Neutrophil (primary cell): ENCODE data around the gene POLR2A.

Experiments used
- H3K27ac ChIP-seq: fragments of 200-600 bp; sonication (generic); 2 replicates; pipeline ENCODE4 v1.5.1; 2016; ENCODE audit warnings: mild to moderate bottlenecking, moderate library complexity
- H3K27me3 ChIP-seq: fragments of 200-600 bp; sonication (generic); 2 replicates; pipeline ENCODE4 v1.6.0; 2016; ENCODE audit warnings: mild to moderate bottlenecking
- H3K36me3 ChIP-seq: fragments of 200-600 bp; sonication (generic); 2 replicates; pipeline ENCODE4 v1.5.1; 2017
- H3K4me1 ChIP-seq, 2 experiments: fragments of 200-600 bp in 1 of 2; sonication (generic) in 1 of 2; 1 replicate in 1 of 2; 2 replicates in 1 of 2; pipeline versions ENCODE4 v1.5.1 to v1.6.1; 2013 to 2016; ENCODE audit warnings: low read depth in 1 of 2, low read length in 1 of 2, mild to moderate bottlenecking in 1 of 2, moderate library complexity in 1 of 2; ENCODE audit not compliant: control insufficient read depth in 1 of 2, insufficient read depth in 1 of 2
- H3K4me3 ChIP-seq, 2 experiments: fragments of 200-600 bp in 1 of 2; sonication (generic) in 1 of 2; 1 replicate in 1 of 2; 2 replicates in 1 of 2; pipeline ENCODE4 v1.5.1; 2013 to 2016; ENCODE audit warnings: low read depth in 1 of 2, low read length in 1 of 2, mild to moderate bottlenecking in 1 of 2, moderate library complexity in 1 of 2
- H3K9me3 ChIP-seq: fragments of 200-600 bp; sonication (generic); 2 replicates; pipeline ENCODE4 v1.5.1; 2016
- TF ChIP-seq, protein P1 (sequence below): fragments of 200-600 bp; sonication (generic); IDR thresholded peaks from 2 replicates; pipeline ENCODE4 v1.5.1; 2016; ENCODE audit warnings: antibody characterized with exemption

The POLR2A gene

DNA sequence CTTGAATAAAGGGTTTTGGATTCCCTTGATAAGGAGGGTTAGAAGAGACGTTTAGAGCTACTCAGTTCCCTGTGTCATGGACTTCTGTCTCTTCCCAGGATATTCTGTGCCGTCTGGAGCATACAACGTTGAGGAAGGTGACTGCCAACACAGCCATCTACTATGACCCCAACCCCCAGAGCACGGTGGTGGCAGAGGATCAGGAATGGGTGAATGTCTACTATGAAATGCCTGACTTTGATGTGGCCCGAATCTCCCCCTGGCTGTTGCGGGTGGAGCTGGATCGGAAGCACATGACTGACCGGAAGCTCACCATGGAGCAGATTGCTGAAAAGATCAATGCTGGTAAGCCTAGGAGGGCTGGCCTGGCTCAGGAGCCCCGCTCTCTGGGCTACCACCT is 24.7 kb downstream of the POLR2A start:
- Histone ChIP-seq H3K4me3 (no peak overlapping the region), H3K27me3 (no peaks in the 10 kb centered on the region), H3K36me3 (peaks cover 100% of the 10 kb centered on the region), H3K9me3 (no peaks in the 10 kb centered on the region), H3K27ac (no peak overlapping the region), H3K4me1 (no peaks in the 10 kb centered on the region)
- TF ChIP-seq, protein P1, sequence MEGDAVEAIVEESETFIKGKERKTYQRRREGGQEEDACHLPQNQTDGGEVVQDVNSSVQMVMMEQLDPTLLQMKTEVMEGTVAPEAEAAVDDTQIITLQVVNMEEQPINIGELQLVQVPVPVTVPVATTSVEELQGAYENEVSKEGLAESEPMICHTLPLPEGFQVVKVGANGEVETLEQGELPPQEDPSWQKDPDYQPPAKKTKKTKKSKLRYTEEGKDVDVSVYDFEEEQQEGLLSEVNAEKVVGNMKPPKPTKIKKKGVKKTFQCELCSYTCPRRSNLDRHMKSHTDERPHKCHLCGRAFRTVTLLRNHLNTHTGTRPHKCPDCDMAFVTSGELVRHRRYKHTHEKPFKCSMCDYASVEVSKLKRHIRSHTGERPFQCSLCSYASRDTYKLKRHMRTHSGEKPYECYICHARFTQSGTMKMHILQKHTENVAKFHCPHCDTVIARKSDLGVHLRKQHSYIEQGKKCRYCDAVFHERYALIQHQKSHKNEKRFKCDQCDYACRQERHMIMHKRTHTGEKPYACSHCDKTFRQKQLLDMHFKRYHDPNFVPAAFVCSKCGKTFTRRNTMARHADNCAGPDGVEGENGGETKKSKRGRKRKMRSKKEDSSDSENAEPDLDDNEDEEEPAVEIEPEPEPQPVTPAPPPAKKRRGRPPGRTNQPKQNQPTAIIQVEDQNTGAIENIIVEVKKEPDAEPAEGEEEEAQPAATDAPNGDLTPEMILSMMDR = no peak

DNA sequence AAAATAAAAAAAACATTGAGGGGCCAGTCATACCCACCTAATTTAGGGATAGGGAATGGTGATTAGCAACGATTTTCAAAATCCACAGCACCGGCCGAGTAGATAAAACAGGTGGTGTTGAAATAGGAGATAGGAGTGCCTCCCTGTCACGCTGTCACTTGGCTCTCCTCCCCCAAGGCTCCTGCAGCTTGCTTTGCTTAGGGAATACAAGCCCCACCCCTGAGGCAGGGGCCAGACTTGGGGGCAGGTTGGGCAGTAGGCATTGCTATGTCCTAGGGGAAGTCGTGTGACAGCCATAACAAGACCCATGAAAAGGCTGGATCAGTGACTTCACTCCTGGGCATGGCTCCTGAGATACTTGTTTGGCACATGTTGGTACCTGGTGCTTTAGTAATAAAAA is 25.8 kb downstream of the POLR2A start:
- no peak overlapping the region for H3K27ac ChIP-seq
- H3K36me3 ChIP-seq = peaks cover 97% of the 10 kb centered on the region
- H3K9me3 ChIP-seq = no peaks in the 10 kb centered on the region
- no peaks in the 10 kb centered on the region for H3K27me3 ChIP-seq
- no peak overlapping the region for H3K4me3 ChIP-seq
- TF ChIP-seq, protein P1 = no peak
- H3K4me1 ChIP-seq = no peaks in the 10 kb centered on the region

DNA sequence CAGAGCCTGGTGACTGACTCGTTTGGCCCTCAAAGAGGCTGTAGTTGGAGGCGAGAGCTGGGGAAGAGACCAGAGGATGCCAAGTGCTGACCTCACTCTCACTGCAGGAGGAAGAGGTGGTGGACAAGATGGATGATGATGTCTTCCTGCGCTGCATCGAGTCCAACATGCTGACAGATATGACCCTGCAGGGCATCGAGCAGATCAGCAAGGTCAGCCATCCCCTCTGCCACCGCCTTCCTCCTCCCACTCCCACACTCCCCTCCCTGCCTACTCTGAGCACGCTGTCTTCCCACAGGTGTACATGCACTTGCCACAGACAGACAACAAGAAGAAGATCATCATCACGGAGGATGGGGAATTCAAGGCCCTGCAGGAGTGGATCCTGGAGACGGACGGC is 26.9 kb downstream of the POLR2A start:
- Histone ChIP-seq H3K27ac (no peak overlapping the region), H3K4me3 (no peak overlapping the region), H3K9me3 (no peaks in the 10 kb centered on the region), H3K27me3 (no peaks in the 10 kb centered on the region), H3K4me1 (peaks cover 3 to 9% of the 10 kb centered on the region in 2 experiments), H3K36me3 (peaks cover 86% of the 10 kb centered on the region)
- TF ChIP-seq, protein P1 = no peak

DNA sequence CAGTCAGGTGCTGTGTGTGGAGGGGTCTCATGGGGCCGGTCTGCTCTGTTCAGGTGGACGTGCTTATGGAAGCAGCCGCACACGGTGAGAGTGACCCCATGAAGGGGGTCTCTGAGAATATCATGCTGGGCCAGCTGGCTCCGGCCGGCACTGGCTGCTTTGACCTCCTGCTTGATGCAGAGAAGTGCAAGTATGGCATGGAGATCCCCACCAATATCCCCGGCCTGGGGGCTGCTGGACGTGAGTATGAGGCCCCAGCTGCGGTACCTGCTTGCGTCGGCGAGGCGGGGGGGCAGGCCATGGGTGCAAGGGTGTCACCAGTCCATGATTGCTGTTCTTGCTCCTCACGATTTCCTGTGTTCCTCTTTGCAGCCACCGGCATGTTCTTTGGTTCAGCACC is 27.9 kb downstream of the POLR2A start:
- Histone ChIP-seq H3K4me3 (no peak overlapping the region), H3K36me3 (peaks cover 76% of the 10 kb centered on the region), H3K27ac (no peak overlapping the region), H3K4me1 (peaks cover 5 to 13% of the 10 kb centered on the region in 2 experiments), H3K9me3 (no peaks in the 10 kb centered on the region), H3K27me3 (no peaks in the 10 kb centered on the region)
- TF ChIP-seq, protein P1 = no peak

DNA sequence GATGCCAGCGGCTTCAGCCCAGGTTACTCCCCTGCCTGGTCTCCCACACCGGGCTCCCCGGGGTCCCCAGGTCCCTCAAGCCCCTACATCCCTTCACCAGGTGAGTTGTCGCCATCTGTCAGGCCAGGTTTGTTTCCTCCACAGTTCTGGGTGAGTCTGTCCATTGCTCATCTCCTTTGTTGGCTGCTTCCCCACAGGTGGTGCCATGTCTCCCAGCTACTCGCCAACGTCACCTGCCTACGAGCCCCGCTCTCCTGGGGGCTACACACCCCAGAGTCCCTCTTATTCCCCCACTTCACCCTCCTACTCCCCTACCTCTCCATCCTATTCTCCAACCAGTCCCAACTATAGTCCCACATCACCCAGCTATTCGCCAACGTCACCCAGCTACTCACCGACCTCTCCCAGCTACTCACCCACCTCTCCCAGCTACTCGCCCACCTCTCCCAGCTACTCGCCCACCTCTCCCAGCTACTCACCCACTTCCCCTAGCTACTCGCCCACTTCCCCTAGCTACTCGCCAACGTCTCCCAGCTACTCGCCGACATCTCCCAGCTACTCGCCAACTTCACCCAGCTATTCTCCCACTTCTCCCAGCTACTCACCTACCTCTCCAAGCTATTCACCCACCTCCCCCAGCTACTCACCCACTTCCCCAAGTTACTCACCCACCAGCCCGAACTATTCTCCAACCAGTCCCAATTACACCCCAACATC is 28.8 kb downstream of the POLR2A start:
- TF ChIP-seq, protein P1 = no peak
- Histone ChIP-seq H3K4me3 (no peak overlapping the region), H3K27ac (no peak overlapping the region), H3K36me3 (peaks cover 67% of the 10 kb centered on the region), H3K27me3 (no peaks in the 10 kb centered on the region), H3K4me1 (peaks cover 5 to 13% of the 10 kb centered on the region in 2 experiments), H3K9me3 (no peaks in the 10 kb centered on the region)
